PC-9 (cell line): Measurements from ENCODE around the gene KCNC4.

Source experiments
- EZH2 ChIP-seq: fragments of 200-600 bp; sonication (generic); IDR thresholded peaks from 2 replicates; pipeline ENCODE4 v1.8.0; 2017; ENCODE audit warnings: antibody characterized with exemption, low read depth
- TF ChIP-seq, protein P1 (sequence below): fragments of 200-600 bp; sonication (generic); conservative IDR thresholded peaks from 2 replicates; pipeline ENCODE4 v1.6.1; 2017; ENCODE audit warnings: mixed run types, antibody characterized with exemption, mild to moderate bottlenecking, moderate library complexity

DNA sequence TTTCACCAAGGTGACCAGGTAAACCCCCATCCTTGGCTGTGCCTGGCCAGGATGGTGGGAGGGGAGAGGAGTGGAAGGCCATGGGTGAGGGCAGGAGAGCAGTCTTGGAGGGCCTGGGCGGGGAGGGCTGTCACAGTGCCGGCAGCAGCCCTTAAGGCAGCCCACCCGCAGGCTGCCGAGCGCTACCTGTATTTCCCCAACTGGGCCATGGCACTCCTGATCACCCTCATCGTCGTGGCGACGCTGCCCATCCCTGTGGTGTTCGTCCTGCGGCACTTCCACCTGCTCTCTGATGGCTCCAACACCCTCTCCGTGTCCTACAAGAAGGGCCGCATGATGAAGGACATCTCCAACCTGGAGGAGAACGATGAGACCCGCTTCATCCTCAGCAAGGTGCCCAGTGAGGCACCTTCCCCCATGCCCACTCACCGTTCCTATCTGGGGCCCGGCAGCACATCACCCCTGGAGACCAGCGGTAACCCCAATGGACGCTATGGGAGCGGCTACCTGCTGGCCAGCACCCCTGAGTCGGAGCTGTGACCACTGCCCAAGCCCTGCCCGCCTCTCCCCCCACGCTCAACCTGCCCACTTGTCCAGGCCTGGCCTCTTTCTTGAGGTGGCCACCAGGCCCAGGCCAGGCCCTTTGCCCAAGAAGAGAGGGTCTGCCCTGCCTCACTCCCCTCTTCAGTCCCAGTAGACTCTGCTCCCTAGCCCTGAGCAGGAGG is 12.0 kb upstream of the KCNC4 start:
- no peak for TF ChIP-seq EZH2
- TF ChIP-seq, protein P1, sequence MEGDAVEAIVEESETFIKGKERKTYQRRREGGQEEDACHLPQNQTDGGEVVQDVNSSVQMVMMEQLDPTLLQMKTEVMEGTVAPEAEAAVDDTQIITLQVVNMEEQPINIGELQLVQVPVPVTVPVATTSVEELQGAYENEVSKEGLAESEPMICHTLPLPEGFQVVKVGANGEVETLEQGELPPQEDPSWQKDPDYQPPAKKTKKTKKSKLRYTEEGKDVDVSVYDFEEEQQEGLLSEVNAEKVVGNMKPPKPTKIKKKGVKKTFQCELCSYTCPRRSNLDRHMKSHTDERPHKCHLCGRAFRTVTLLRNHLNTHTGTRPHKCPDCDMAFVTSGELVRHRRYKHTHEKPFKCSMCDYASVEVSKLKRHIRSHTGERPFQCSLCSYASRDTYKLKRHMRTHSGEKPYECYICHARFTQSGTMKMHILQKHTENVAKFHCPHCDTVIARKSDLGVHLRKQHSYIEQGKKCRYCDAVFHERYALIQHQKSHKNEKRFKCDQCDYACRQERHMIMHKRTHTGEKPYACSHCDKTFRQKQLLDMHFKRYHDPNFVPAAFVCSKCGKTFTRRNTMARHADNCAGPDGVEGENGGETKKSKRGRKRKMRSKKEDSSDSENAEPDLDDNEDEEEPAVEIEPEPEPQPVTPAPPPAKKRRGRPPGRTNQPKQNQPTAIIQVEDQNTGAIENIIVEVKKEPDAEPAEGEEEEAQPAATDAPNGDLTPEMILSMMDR, result no peak
